Smooth muscle cell (in vitro differentiated cells): ENCODE measurements around the gene PCIF1. TPM values are rescaled to one million over a fixed set of nuclear protein-coding genes. Genes with fewer than 3 reads are reported as not detected.

ENCODE experiments used
- DNase-seq: peaks from one replicate; lab custom pipeline; 2025; ENCODE audit not compliant: unreplicated experiment; lab: John Stamatoyannopoulos, UW
- H2AFZ ChIP-seq: fragments of 200-600 bp; sonication (generic); 2 replicates; pipeline ENCODE4 v1.6.0; 2016; ENCODE audit warnings: antibody characterized with exemption, low read depth, mild to moderate bottlenecking
- H3F3A ChIP-seq: fragments of 200-600 bp; sonication (generic); 2 replicates; pipeline ENCODE4 v1.6.0; 2017; ENCODE audit warnings: antibody characterized with exemption, low read depth
- H3K27ac ChIP-seq: fragments of 200-600 bp; sonication (generic); 2 replicates; pipeline ENCODE4 v1.5.1; 2016; ENCODE audit warnings: low read depth, mild to moderate bottlenecking
- H3K27me3 ChIP-seq: fragments of 200-600 bp; sonication (generic); 2 replicates; pipeline ENCODE4 v1.6.1; 2016; ENCODE audit warnings: low read depth, mild to moderate bottlenecking
- H3K36me3 ChIP-seq: fragments of 200-600 bp; sonication (generic); 2 replicates; pipeline ENCODE4 v1.5.1; 2016; ENCODE audit warnings: low read depth
- H3K4me1 ChIP-seq: fragments of 200-600 bp; sonication (generic); 2 replicates; pipeline ENCODE4 v1.5.1; 2016; ENCODE audit warnings: low read depth
- H3K4me2 ChIP-seq: fragments of 200-600 bp; sonication (generic); 2 replicates; pipeline ENCODE4 v1.6.0; 2016; ENCODE audit warnings: mild to moderate bottlenecking
- H3K4me3 ChIP-seq: fragments of 200-600 bp; sonication (generic); 2 replicates; pipeline ENCODE4 v1.5.1; 2016; ENCODE audit warnings: mild to moderate bottlenecking
- H3K79me2 ChIP-seq: fragments of 200-600 bp; sonication (generic); 2 replicates; pipeline ENCODE4 v1.6.0; 2016; ENCODE audit warnings: low read depth, mild to moderate bottlenecking
- H3K9ac ChIP-seq: fragments of 200-600 bp; sonication (generic); 2 replicates; pipeline ENCODE4 v1.6.0; 2016; ENCODE audit warnings: low read depth
- H3K9me3 ChIP-seq: fragments of 200-600 bp; sonication (generic); replicated peaks from 2 replicates; pipeline ENCODE4 v1.5.1; 2016; ENCODE audit warnings: low read depth
- H4K20me1 ChIP-seq: fragments of 200-600 bp; sonication (generic); 2 replicates; pipeline ENCODE4 v1.6.0; 2016; ENCODE audit warnings: low read depth
- WGBS: methylation state at CpG from one replicate; pipeline ENCODE4 v1.1.7; 2016; ENCODE audit warnings: low lambda C conversion rate; 5-methylcytosine and 5-hydroxymethylcytosine counted together
- polyA plus RNA-seq: library from polyadenylated mRNA; unstranded; fragments of >200 nt; fragmentation: Nextera tagmentation; extraction: Ambion mirVana; gene quantifications from 2 replicates; pipeline ENCODE4 v1.2.1, GENCODE V29; 2016
- total RNA-seq: library from RNA; depleted of rRNA; stranded (reverse); fragments of >200 nt; gene quantifications from 2 replicates; pipeline ENCODE4 v1.2.3, GENCODE V29; 2014
- TF ChIP-seq, protein P1 (sequence below): fragments of 200-600 bp; sonication (generic); IDR thresholded peaks from 2 replicates; pipeline ENCODE4 v1.5.1; 2017; ENCODE audit warnings: borderline replicate concordance, mild to moderate bottlenecking, antibody characterized with exemption; ENCODE audit not compliant: insufficient read depth, poor library complexity, severe bottlenecking

The PCIF1 gene
- total and polyA plus RNA-seq, 2 experiments from 2014 or later = 13.5 to 38.9 TPM

DNA sequence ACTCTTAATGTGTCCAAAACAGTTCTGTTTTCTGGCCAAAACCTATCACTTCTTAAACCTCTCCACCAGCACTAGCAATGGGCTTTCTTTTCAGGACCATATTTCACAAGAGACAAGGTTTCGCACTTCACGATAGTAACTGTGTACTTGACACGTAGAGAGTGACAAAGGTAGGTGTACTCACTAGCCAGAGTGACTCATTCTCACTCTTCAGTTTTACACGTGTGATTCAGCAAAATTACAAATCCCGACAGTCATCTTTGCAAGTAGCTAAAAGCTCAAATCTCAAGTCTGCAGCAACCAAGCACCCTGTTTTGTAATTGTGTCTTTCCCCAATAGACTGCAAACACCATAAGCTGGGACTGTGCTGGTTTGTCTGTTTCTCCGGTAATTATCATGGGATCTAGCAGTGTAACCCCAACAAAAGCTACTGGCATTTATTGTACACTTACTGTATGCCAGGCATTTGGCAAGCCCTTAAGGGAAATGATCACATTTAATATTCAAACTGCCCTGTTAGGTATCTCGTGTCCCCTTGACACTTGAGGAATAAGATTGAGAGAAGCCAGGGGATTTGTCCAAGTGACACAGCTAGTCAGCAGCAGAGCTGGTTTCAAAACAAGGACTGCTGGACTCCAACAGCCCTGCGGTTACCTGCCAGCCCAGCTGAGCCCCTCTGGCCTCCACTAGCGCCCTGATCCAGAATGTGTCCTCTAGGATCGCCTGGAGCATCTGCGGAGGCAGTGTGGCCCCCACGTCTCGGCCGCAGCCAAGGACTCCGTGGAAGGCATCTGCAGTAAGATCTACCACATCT lies 9.9 kb downstream of the PCIF1 start:
- no peak overlapping the region for H3K9ac ChIP-seq
- H3K4me3 ChIP-seq = no peak overlapping the region
- H4K20me1 ChIP-seq = no peaks in the 10 kb centered on the region
- DNase-seq = no peak
- H3K36me3 ChIP-seq = no peaks in the 10 kb centered on the region
- no peaks in the 10 kb centered on the region for H3K79me2 ChIP-seq
- H3F3A ChIP-seq = peaks cover 1% of the 10 kb centered on the region
- WGBS = 89% methylated on average over 15 of the region's 15 CpGs
- peak overlapping the region; percentile 28 for H3K27ac ChIP-seq
- H3K4me2 ChIP-seq = no peak overlapping the region
- H3K27me3 ChIP-seq = no peaks in the 10 kb centered on the region
- TF ChIP-seq, protein P1, sequence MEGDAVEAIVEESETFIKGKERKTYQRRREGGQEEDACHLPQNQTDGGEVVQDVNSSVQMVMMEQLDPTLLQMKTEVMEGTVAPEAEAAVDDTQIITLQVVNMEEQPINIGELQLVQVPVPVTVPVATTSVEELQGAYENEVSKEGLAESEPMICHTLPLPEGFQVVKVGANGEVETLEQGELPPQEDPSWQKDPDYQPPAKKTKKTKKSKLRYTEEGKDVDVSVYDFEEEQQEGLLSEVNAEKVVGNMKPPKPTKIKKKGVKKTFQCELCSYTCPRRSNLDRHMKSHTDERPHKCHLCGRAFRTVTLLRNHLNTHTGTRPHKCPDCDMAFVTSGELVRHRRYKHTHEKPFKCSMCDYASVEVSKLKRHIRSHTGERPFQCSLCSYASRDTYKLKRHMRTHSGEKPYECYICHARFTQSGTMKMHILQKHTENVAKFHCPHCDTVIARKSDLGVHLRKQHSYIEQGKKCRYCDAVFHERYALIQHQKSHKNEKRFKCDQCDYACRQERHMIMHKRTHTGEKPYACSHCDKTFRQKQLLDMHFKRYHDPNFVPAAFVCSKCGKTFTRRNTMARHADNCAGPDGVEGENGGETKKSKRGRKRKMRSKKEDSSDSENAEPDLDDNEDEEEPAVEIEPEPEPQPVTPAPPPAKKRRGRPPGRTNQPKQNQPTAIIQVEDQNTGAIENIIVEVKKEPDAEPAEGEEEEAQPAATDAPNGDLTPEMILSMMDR = no peak
- H3K9me3 ChIP-seq = no peaks in the 10 kb centered on the region
- H3K4me1 ChIP-seq = no peaks in the 10 kb centered on the region
- H2AFZ ChIP-seq = no peak overlapping the region

DNA sequence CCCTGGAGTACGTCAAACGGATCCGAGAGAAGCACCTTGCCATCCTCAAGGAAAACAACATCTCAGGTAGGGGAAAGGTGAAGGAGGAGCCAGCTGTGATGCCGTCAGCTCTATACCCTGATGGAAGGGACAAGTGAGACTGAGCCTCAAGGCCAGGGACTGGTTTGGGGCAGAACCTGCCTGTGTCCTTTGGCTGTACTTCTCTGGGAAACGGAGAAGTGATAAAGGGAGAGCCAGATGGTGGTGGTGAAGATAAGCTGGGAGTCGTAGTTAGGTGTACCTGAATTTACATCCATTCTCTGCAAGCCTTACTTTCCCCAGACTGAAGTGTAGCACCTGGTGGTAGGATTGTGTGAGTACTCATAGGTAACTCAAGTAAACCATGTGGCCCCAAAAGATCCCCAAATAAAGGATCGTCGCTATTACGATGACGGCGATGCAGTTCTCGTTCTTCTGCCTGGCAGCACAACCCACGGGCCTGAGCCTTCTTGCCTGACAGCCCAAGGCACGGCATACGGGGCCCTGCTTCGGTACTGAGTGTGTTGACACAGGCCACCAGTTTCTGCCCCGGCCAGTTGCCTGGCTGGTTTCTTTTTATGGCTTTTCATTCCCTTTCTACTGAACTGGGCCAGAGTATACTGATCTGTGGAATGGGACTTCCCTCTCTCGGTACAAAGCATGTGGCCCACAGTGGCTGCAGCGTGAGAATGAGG lies 10.6 kb downstream of the PCIF1 start:
- Histone ChIP-seq H3K79me2 (no peaks in the 10 kb centered on the region), H3K4me1 (no peaks in the 10 kb centered on the region), H3K27ac (no peak overlapping the region), H3F3A (peaks cover 8% of the 10 kb centered on the region), H2AFZ (no peak overlapping the region), H3K9me3 (no peaks in the 10 kb centered on the region), H3K9ac (no peak overlapping the region), H3K4me3 (no peak overlapping the region), H4K20me1 (no peaks in the 10 kb centered on the region), H3K4me2 (no peak overlapping the region), H3K27me3 (no peaks in the 10 kb centered on the region), H3K36me3 (no peaks in the 10 kb centered on the region)
- 94% methylated on average over 19 of the region's 19 CpGs for WGBS
- DNase-seq = no peak
- TF ChIP-seq, protein P1 = no peak

DNA sequence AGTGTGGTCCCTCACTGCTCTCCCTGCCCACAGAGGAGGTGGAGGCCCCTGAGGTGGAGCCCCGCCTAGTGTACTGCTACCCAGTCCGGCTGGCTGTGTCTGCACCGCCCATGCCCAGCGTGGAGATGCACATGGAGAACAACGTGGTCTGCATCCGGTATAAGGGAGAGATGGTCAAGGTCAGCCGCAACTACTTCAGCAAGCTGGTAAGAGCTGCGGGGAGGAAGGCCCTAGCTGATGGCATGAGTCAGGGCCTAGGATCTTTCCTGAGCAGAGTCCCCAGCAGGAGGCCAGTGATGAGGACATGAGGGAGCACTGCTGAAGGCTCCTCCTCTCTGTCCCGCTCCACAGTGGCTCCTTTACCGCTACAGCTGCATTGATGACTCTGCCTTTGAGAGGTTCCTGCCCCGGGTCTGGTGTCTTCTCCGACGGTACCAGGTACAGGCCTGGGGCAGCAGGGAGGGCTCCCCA lies 11.2 kb downstream of the PCIF1 start:
- Histone ChIP-seq H3K4me1 (no peaks in the 10 kb centered on the region), H3K27ac (no peak overlapping the region), H3K4me2 (no peak overlapping the region), H4K20me1 (no peaks in the 10 kb centered on the region), H2AFZ (no peak overlapping the region), H3K9ac (no peak overlapping the region), H3K4me3 (no peak overlapping the region), H3K79me2 (no peaks in the 10 kb centered on the region), H3F3A (peaks cover 8% of the 10 kb centered on the region), H3K27me3 (no peaks in the 10 kb centered on the region), H3K9me3 (no peaks in the 10 kb centered on the region), H3K36me3 (no peaks in the 10 kb centered on the region)
- no peak for DNase-seq
- TF ChIP-seq, protein P1 = no peak
- 92% methylated on average over 13 of the region's 13 CpGs for WGBS
